K562 (cell line): ENCODE data around the gene BLZF1. TPM values are rescaled to one million over a fixed set of nuclear protein-coding genes. Genes with fewer than 3 reads are reported as not detected.

Experiments
- KAT8 ChIP-seq: fragments of 450-650 bp; IDR thresholded peaks from 2 replicates; pipeline ENCODE4 v1.6.1; 2016; ENCODE audit warnings: low read depth, mild to moderate bottlenecking
- NR2C2 ChIP-seq, 2 experiments: fragments of 200-800 bp in 1 of 2; sonication (Bioruptor generic) in 1 of 2; sonication (generic) in 1 of 2; formaldehyde crosslinking in 1 of 2; IDR thresholded peaks; 2 replicates each; pipeline versions ENCODE4 v1.6.1 to v1.8.0; 2016 to 2022; ENCODE audit warnings: mild to moderate bottlenecking in 1 of 2, missing compliant biosample characterization in 1 of 2, missing genetic modification characterization in 1 of 2, missing genetic modification reagents in 1 of 2
- PTBP1 ChIP-seq: fragments of 200-400 bp; formaldehyde crosslinking; IDR thresholded peaks from 2 replicates; pipeline ENCODE4 v1.6.1; 2017; ENCODE audit warnings: low read depth, low read length
- RCOR1 ChIP-seq, 2 experiments: IDR thresholded peaks; 2 replicates each; pipeline ENCODE4 v1.6.1; 2012; ENCODE audit warnings: low read depth in 2 of 2, low read length in 2 of 2, borderline replicate concordance in 1 of 2, improper control_type of control experiment in 1 of 2
- SMARCA4 ChIP-seq: fragments of 450-650 bp; IDR thresholded peaks from 2 replicates; pipeline ENCODE4 v1.6.1; 2016
- TRIM24 ChIP-seq, 2 experiments: fragments of 450-650 bp; IDR thresholded peaks; 2 replicates each; pipeline ENCODE4 v1.6.1; 2016
- ZNF232 ChIP-seq: sonication (generic); formaldehyde crosslinking; IDR thresholded peaks from 2 replicates; pipeline ENCODE4 v1.8.0; 2022; ENCODE audit warnings: mild to moderate bottlenecking, missing genetic modification reagents
- ZNF764 ChIP-seq: fragments of 250-450 bp; sonication (Bioruptor Pico); IDR thresholded peaks from 2 replicates; pipeline ENCODE4 v1.4.0; 2020; ENCODE audit warnings: low read depth, mild to moderate bottlenecking, moderate library complexity
- polyA plus RNA-seq, 8 experiments: library from polyadenylated mRNA; depleted of rRNA in 4 of 8; stranded (reverse) in 5 of 8; unstranded in 3 of 8; fragments of >200 nt; fragmentation: Nextera tagmentation in 2 of 8; fragmentation: Illumina TruSeq in 1 of 8; extraction: Ambion mirVana in 2 of 8; extraction: Trizol in 1 of 8; gene quantifications; 2 replicates each; pipeline versions ENCODE4 v1.2.1 to v1.2.3, GENCODE V29; 2011 to 2014; ENCODE audit warnings: inconsistent platforms in 1 of 8, missing spikeins in 1 of 8
- total RNA-seq, 7 experiments: library from RNA; depleted of rRNA in 6 of 7; stranded (reverse); fragments of >200 nt in 6 of 7; fragmentation: Illumina TruSeq in 2 of 7; extraction: Trizol in 2 of 7; gene quantifications; 2 replicates each; pipeline versions ENCODE4 v1.2.1 to v1.2.3, GENCODE V29; 2011 to 2021; ENCODE audit warnings: low replicate concordance in 1 of 7
- TF ChIP-seq, protein P1 (sequence below), 2 experiments: fragments of 450-650 bp; formaldehyde crosslinking in 1 of 2; IDR thresholded peaks; 2 replicates each; pipeline versions ENCODE4 v1.4.0 to v1.6.1; 2014 to 2020; ENCODE audit warnings: mild to moderate bottlenecking in 2 of 2, borderline replicate concordance in 1 of 2, low read depth in 1 of 2
- TF ChIP-seq, protein P2 (sequence below): fragments of 250-450 bp; sonication (Bioruptor Pico); IDR thresholded peaks from 2 replicates; pipeline ENCODE4 v1.8.0; 2021; ENCODE audit warnings: mild to moderate bottlenecking, moderate library complexity
- TF ChIP-seq, protein P3 (sequence below): sonication (generic); formaldehyde crosslinking; IDR thresholded peaks from 2 replicates; pipeline ENCODE4 v1.8.0; 2022; ENCODE audit warnings: mild to moderate bottlenecking, missing genetic modification reagents
- TF ChIP-seq, protein P4 (sequence below): fragments of 250-450 bp; sonication (Bioruptor Pico); IDR thresholded peaks from 2 replicates; pipeline ENCODE4 v1.5.0; 2021; ENCODE audit warnings: mild to moderate bottlenecking, moderate library complexity
- TF ChIP-seq, protein P5 (sequence below): sonication (generic); formaldehyde crosslinking; IDR thresholded peaks from 2 replicates; pipeline ENCODE4 v1.9.0; 2022; ENCODE audit warnings: mild to moderate bottlenecking, missing genetic modification reagents

Gene BLZF1
- total and polyA plus RNA-seq, 9 of the 15 experiments (the other 6 are each of a cell fraction or from before 2014, with no cell fraction given), result 20.5 to 32.8 (median 25.3) TPM

DNA sequence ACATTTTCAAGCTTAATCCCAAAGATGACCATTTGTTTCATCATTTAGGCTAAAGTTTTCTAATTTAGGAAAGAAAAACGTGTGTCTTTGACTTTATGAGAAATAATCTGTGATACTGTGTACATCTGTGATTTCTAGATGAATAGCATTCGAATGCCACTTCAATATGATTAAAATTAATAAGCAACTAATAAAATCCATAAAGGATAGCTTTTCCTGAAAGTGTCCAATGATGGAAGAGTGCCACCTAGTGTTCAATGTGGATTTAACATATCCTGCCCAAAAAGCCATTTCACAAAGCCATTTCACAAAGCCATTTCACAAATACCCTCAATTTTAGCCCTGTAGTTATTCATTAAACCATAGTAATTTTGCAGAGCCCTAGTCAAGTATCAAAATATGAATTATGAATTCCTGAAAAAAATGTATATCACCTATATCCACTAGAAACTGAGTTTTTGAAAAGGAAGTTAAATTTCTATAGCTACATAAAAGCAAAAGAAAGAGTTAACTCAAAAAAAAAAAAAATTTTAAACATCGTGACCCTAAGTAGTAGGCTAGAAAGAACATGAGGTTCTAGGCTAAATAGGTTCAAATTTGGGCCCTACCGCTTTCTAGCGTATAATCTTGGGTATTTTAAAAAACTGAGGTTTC, 19.5 kb upstream of the BLZF1 start (continued):
- TF ChIP-seq, protein P1, sequence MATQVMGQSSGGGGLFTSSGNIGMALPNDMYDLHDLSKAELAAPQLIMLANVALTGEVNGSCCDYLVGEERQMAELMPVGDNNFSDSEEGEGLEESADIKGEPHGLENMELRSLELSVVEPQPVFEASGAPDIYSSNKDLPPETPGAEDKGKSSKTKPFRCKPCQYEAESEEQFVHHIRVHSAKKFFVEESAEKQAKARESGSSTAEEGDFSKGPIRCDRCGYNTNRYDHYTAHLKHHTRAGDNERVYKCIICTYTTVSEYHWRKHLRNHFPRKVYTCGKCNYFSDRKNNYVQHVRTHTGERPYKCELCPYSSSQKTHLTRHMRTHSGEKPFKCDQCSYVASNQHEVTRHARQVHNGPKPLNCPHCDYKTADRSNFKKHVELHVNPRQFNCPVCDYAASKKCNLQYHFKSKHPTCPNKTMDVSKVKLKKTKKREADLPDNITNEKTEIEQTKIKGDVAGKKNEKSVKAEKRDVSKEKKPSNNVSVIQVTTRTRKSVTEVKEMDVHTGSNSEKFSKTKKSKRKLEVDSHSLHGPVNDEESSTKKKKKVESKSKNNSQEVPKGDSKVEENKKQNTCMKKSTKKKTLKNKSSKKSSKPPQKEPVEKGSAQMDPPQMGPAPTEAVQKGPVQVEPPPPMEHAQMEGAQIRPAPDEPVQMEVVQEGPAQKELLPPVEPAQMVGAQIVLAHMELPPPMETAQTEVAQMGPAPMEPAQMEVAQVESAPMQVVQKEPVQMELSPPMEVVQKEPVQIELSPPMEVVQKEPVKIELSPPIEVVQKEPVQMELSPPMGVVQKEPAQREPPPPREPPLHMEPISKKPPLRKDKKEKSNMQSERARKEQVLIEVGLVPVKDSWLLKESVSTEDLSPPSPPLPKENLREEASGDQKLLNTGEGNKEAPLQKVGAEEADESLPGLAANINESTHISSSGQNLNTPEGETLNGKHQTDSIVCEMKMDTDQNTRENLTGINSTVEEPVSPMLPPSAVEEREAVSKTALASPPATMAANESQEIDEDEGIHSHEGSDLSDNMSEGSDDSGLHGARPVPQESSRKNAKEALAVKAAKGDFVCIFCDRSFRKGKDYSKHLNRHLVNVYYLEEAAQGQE (IDR thresholded peaks at IDR 0.05; ENCODE audit: borderline replicate concordance), result peak; percentile 86
- TF ChIP-seq, protein P1 (CRISPR knock-in tag; IDR thresholded peaks at IDR 0.05; ENCODE audit: low read depth), result no peak
- TF ChIP-seq, protein P2, sequence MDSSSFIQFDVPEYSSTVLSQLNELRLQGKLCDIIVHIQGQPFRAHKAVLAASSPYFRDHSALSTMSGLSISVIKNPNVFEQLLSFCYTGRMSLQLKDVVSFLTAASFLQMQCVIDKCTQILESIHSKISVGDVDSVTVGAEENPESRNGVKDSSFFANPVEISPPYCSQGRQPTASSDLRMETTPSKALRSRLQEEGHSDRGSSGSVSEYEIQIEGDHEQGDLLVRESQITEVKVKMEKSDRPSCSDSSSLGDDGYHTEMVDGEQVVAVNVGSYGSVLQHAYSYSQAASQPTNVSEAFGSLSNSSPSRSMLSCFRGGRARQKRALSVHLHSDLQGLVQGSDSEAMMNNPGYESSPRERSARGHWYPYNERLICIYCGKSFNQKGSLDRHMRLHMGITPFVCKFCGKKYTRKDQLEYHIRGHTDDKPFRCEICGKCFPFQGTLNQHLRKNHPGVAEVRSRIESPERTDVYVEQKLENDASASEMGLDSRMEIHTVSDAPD (CRISPR knock-in tag), result no peak
- TF ChIP-seq TRIM24 (IDR thresholded peaks at IDR 0.05) (peak; percentile 76 to 80; a peak in 2 of 4 replicates), NR2C2 (CRISPR knock-in tag; IDR thresholded peaks at IDR 0.05) (no peak), NR2C2 (tag; IDR thresholded peaks at IDR 0.05) (no peak), RCOR1 (IDR thresholded peaks at IDR 0.05; ENCODE audit: borderline replicate concordance in 1 of 2, low read depth in 2 of 2, low read length in 2 of 2) (no peak), KAT8 (no peak), PTBP1 (no peak), SMARCA4 (no peak), ZNF764 (CRISPR knock-in tag) (no peak), ZNF232 (CRISPR knock-in tag) (no peak)
- TF ChIP-seq, protein P3, sequence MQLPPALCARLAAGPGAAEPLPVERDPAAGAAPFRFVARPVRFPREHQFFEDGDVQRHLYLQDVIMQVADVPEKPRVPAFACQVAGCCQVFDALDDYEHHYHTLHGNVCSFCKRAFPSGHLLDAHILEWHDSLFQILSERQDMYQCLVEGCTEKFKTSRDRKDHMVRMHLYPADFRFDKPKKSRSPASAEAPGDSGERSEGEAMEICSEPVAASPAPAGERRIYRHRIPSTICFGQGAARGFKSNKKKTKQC (CRISPR knock-in tag), result no peak
- TF ChIP-seq, protein P4, sequence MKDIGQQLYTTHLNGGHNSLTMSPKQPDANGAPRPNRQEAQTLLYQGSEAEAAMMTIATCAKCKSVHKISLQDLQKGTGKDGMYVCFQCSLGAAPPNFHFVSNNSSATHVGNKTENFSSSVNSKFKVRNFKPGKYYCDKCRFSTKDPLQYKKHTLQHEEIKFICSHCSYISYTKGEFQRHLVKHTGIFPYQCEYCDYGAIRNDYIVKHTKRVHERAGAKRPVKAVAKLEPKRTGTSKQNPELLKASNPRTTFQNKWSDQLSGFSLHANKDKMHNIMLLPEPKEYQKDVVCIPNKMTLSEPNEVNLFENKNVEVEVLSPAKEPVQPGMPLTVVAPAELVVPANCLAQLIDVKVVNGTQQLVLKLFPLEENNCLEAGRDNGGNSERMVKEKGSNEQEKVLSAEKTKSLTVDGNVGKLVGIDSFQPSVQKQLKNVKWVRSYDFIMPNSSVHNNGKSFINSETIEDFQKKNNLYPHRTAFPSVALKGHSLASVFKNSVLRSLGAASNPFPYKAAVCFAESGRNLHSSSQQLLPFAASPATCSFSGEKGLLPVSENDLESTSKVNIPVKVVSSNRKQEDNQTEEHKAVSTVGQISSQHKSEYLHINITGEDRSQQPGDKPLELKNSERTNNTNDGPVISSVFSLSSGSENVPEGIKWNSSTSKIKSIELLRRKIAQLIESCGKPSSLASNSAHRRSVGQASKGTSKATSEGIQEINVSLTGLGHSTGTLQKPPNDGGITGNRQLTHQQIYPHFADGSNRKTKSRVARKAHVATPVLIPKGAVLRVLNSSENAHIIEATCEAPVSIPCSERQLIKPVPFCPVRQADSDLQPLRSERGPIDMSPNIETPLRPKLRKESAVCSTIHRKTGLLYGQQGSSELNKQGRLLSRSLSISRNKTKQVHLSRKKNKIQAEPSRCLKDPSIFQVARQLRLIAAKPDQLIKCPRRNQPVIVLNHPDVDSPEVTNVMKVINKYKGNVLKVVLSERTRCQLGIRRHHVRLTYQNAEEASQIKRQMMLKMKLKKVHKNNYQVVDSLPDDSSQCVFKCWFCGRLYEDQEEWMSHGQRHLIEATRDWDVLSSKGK (CRISPR knock-in tag), result no peak
- TF ChIP-seq, protein P5, sequence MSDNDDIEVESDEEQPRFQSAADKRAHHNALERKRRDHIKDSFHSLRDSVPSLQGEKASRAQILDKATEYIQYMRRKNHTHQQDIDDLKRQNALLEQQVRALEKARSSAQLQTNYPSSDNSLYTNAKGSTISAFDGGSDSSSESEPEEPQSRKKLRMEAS (CRISPR knock-in tag), result no peak
